Pancreas (tissue), 10 donors: ENCODE results near the gene IRF2. TPM values are rescaled to one million over a fixed set of nuclear protein-coding genes. Genes with fewer than 3 reads are reported as not detected.

Experiments used
- ATAC-seq, 4 donors: fragments of 200-7000 bp; cut with Tn5 transposase; one replicate each; pipeline versions ENCODE4 v1.8.0 to v1.9.1; 2020; ENCODE audit warnings: mild to moderate bottlenecking in 4 of 4, moderate library complexity in 4 of 4
- DNase-seq, 6 donors: peaks; one replicate each; pipeline ENCODE4 v3.0.0-alpha.2; 2020
- FAIRE-seq: peaks from 2 replicates; lab custom pipeline; 2012; peaks lifted over from hg19 to GRCh38; lab: Jason Lieb, UNC
- H3K27ac ChIP-seq, 4 donors: fragments of 200-600 bp; sonication (generic); 1 replicate in 3 of 4; 2 replicates in 1 of 4; pipeline versions ENCODE4 v1.5.0 to v1.8.0; 2020
- H3K27me3 ChIP-seq, 4 donors: fragments of 200-600 bp; one replicate each; pipeline ENCODE4 v1.8.0; 2021
- H3K36me3 ChIP-seq, 3 donors: fragments of 200-600 bp; sonication (generic) in 1 of 3; one replicate each; pipeline versions ENCODE4 v1.5.0 to v1.8.0; 2020 to 2021
- H3K4me1 ChIP-seq, 3 donors: fragments of 200-600 bp; one replicate each; pipeline ENCODE4 v1.8.0; 2021
- H3K4me3 ChIP-seq, 4 donors: fragments of 200-600 bp; sonication (generic) in 2 of 4; one replicate each; pipeline versions ENCODE4 v1.5.0 to v1.8.0; 2020 to 2021
- H3K9me3 ChIP-seq, 4 donors: fragments of 200-600 bp; one replicate each; pipeline ENCODE4 v1.8.0; 2021
- CTCF ChIP-seq, 4 donors: fragments of 200-600 bp; sonication (generic) in 3 of 4; IDR thresholded peaks; one replicate each; pipeline versions ENCODE4 v1.5.0 to v1.8.0; 2021; ENCODE audit warnings: antibody characterized with exemption in 4 of 4
- WGBS, 2 donors: extraction: QIAGEN DNeasy Blood & Tissue Kit; methylation state at CpG; one replicate each; pipeline ENCODE4 v1.1.7; 2013; 5-methylcytosine and 5-hydroxymethylcytosine counted together
- intact Hi-C, 3 donors: fragments of 100-400 bp; cut with DNase I; formaldehyde crosslinking; loops; one replicate each; pipeline versions ENCODE4 v1.11.1 to v1.14.2; 2022
- polyA plus RNA-seq, 2 donors: library from polyadenylated mRNA; stranded (reverse); fragments of 200-250 nt; gene quantifications; one replicate each; pipeline ENCODE4 v1.2.3, GENCODE V29; 2013
- total RNA-seq, 6 donors: library from RNA; stranded (reverse); fragmentation: NEBNext Ultra II Directional in 4 of 6; extraction: Animal tissue kit (Norgen Biotek cat#: 25700) in 4 of 6; gene quantifications; one replicate each; pipeline versions ENCODE4 v1.2.1 to v1.2.4, GENCODE V29; 2021 to 2023
- donor health status: healthy with polysubstance abuse.
- donor health status: DM: no; HTN: no; CAD: no; lungs with moderate emphysema.
- donor health status: DM: no; HTN: no; CAD: no.
- donor health status: control.
- donor health status: control.
- donor health status: Bipolar disorder and iron deficiency.
- donor health status: DM: yes; HTN: yes; CAD: no.
- donor health status: DM: no; HTN: no; CAD: no.
- donor health status: DM: no; HTN: no; CAD: no.
- donor health status: DM: yes; HTN: yes; CAD: no.

Gene IRF2
- total and polyA plus RNA-seq, 8 donors: 6.8 to 32.3 (median 12.3) TPM

GRCh38 chr4:184400891-184401290 is 73.5 kb downstream of the IRF2 start:
- Histone ChIP-seq H3K27me3 (no peaks in the 10 kb centered on the region), H3K4me1 (no peaks in the 10 kb centered on the region), H3K4me3 (no peak overlapping the region), H3K9me3 (no peaks in the 10 kb centered on the region), H3K27ac (peak overlapping the region in 1 of 4 donors; percentile 14), H3K36me3 (peaks cover 0 to 10% (median 3%) of the 10 kb centered on the region in 3 donors)
- DNase-seq (no peak), FAIRE-seq (no peak), ATAC-seq (no peak)
- intact Hi-C loops: no loop called here
- 86 to 92% methylated on average over 8 of the region's 8 CpGs for WGBS, 2 donors
- no peak for TF ChIP-seq CTCF (IDR thresholded peaks at IDR 0.05)

- H3K9me3 ChIP-seq: no peaks in the 10 kb centered on the region
- ATAC-seq (peak; percentile 41 to 73 (median 46)), FAIRE-seq (no peak), DNase-seq (peak in 1 of 6 donors; percentile 23)
- H3K4me3 ChIP-seq: no peak overlapping the region
- H3K27me3 ChIP-seq: no peaks in the 10 kb centered on the region
- no peak for TF ChIP-seq CTCF (IDR thresholded peaks at IDR 0.05)
- peaks cover 0 to 10% (median 3%) of the 10 kb centered on the region in 3 donors for H3K36me3 ChIP-seq
- intact Hi-C loops: no loop called here
- no peaks in the 10 kb centered on the region for H3K4me1 ChIP-seq
- peak overlapping the region in 1 of 4 donors; percentile 14 for H3K27ac ChIP-seq
- 61 to 69% methylated on average over 7 of the region's 7 CpGs for WGBS, 2 donors
Measured at GRCh38 chr4:184400375-184400870, 73.9 kb downstream of the IRF2 start.

- H3K27me3 ChIP-seq: no peaks in the 10 kb centered on the region
- no peaks in the 10 kb centered on the region for H3K9me3 ChIP-seq
- no peak overlapping the region for H3K27ac ChIP-seq
- TF ChIP-seq CTCF (IDR thresholded peaks at IDR 0.05): no peak
- H3K36me3 ChIP-seq: peaks cover 0 to 9% (median 0%) of the 10 kb centered on the region in 3 donors
- no peak for DNase-seq
- no peak overlapping the region for H3K4me3 ChIP-seq
- no peak for FAIRE-seq
- peak; percentile 36 to 78 (median 69) for ATAC-seq
- WGBS, 2 donors: 41 to 47% methylated on average over 3 of the region's 3 CpGs
- no peaks in the 10 kb centered on the region for H3K4me1 ChIP-seq
- intact Hi-C loops: no loop called here
Measured at GRCh38 chr4:184399512-184399908, 74.8 kb downstream of the IRF2 start.

GRCh38 chr4:184398741-184399511 is 75.4 kb downstream of the IRF2 start:
- H3K36me3 ChIP-seq: peaks cover 0 to 3% (median 0%) of the 10 kb centered on the region in 3 donors
- no peak for FAIRE-seq

More at GRCh38 chr4:184398741-184399511, 75.4 kb downstream of the IRF2 start:
- no peaks in the 10 kb centered on the region for H3K9me3 ChIP-seq
- intact Hi-C loops: no loop called here
- ATAC-seq (peak in 2 of 4 donors; percentile 14 to 24), DNase-seq (no peak)
- WGBS, 2 donors: 94 to 97% methylated on average over 24 of the region's 24 CpGs
- no peak for TF ChIP-seq CTCF (IDR thresholded peaks at IDR 0.05)
- H3K27ac ChIP-seq: no peak overlapping the region
- H3K4me1 ChIP-seq: no peaks in the 10 kb centered on the region
- no peaks in the 10 kb centered on the region for H3K27me3 ChIP-seq
- no peak overlapping the region for H3K4me3 ChIP-seq
